Activated naive CD8-positive, alpha-beta T cell treated with anti-CD3 and anti-CD28 coated beads, Interleukin-2, amount 10 ng/mL, durations not matched to agents 7 days and 5 days (primary cell): ENCODE results near the gene TMEM44. TPM values are rescaled to one million over a fixed set of nuclear protein-coding genes. Genes with fewer than 3 reads are reported as not detected.
"Not testable (repeated sequence)": the region's sequence is repeated elsewhere in the genome, so short reads cannot be mapped to it uniquely, and the experiment has no call there.

Source experiments
- ATAC-seq: fragments of 150-1000 bp; cut with Tn5 transposase; one replicate; pipeline ENCODE4 v1.10.0; 2021; ENCODE audit warnings: low read depth, moderate library complexity
- POLR2A ChIA-PET: fragments of 350-600 bp; sonication (Branson Sonifier 250); formaldehyde crosslinking; loops from one replicate; lab custom pipeline; 2021; ENCODE audit warnings: antibody characterized with exemption; lab: Charles Lee
- DNase-seq: peaks from one replicate; pipeline ENCODE4 v3.0.0; 2021
- H3K27ac Mint-ChIP-seq: one replicate; pipeline ENCODE4 v1.8.0; 2022; ENCODE audit warnings: mild to moderate bottlenecking, mixed read lengths
- H3K27me3 Mint-ChIP-seq: one replicate; pipeline ENCODE4 v1.8.0; 2022; ENCODE audit warnings: mild to moderate bottlenecking, moderate library complexity, mixed read lengths
- H3K36me3 Mint-ChIP-seq: one replicate; pipeline ENCODE4 v1.8.0; 2021; ENCODE audit warnings: mild to moderate bottlenecking, mixed read lengths
- H3K4me1 Mint-ChIP-seq: one replicate; pipeline ENCODE4 v1.8.0; 2021; ENCODE audit warnings: mixed read lengths
- H3K4me3 Mint-ChIP-seq: one replicate; pipeline ENCODE4 v1.8.0; 2022; ENCODE audit warnings: mild to moderate bottlenecking, moderate library complexity, mixed read lengths
- H3K9me3 Mint-ChIP-seq: one replicate; pipeline ENCODE4 v1.8.0; 2021; ENCODE audit warnings: mixed read lengths
- total RNA-seq, 2 experiments: library from RNA; stranded (reverse); gene quantifications; one replicate each; pipeline ENCODE4 v1.2.3, GENCODE V29; 2021

TMEM44 gene
- total RNA-seq, 2 experiments from 2014 or later, result 6.3 to 8.1 TPM

- POLR2A ChIA-PET, result no interaction called here
- no peaks in the 10 kb centered on the region for H3K36me3 Mint-ChIP-seq
- DNase-seq (no peak), ATAC-seq (no peak)
- no peak overlapping the region for H3K4me3 Mint-ChIP-seq
- peaks cover 5% of the 10 kb centered on the region for H3K4me1 Mint-ChIP-seq
- no peak overlapping the region for H3K27ac Mint-ChIP-seq
- H3K9me3 Mint-ChIP-seq, result no peaks in the 10 kb centered on the region
- H3K27me3 Mint-ChIP-seq, result peaks cover 8% of the 10 kb centered on the region
Observed at GRCh38 chr3:194559530-194559929, 73.7 kb downstream of the TMEM44 start.

- Mint-ChIP-seq H3K27ac (peak overlapping the region; percentile 74), H3K27me3 (peaks cover 4% of the 10 kb centered on the region), H3K4me3 (peak overlapping the region; percentile 52), H3K9me3 (no peaks in the 10 kb centered on the region), H3K36me3 (no peaks in the 10 kb centered on the region), H3K4me1 (peaks cover 4% of the 10 kb centered on the region)
- POLR2A ChIA-PET, result no interaction called here
- DNase-seq (peak; percentile 32), ATAC-seq (peak; percentile 46)
Observed at GRCh38 chr3:194556086-194557056, 76.8 kb downstream of the TMEM44 start.

- DNase-seq (no peak), ATAC-seq (no peak)
- POLR2A ChIA-PET, result no interaction called here
- peaks cover 4% of the 10 kb centered on the region for H3K4me1 Mint-ChIP-seq
- H3K4me3 Mint-ChIP-seq, result no peak overlapping the region
- peaks cover 2% of the 10 kb centered on the region for H3K27me3 Mint-ChIP-seq
- H3K36me3 Mint-ChIP-seq, result no peaks in the 10 kb centered on the region
- H3K9me3 Mint-ChIP-seq, result no peaks in the 10 kb centered on the region
- H3K27ac Mint-ChIP-seq, result no peak overlapping the region
Observed at GRCh38 chr3:194555175-194556062, 77.8 kb downstream of the TMEM44 start.

- no peak for ATAC-seq
- Mint-ChIP-seq H3K4me1 (peaks cover 4% of the 10 kb centered on the region), H3K36me3 (no peaks in the 10 kb centered on the region), H3K27me3 (no peaks in the 10 kb centered on the region), H3K27ac (no peak overlapping the region), H3K4me3 (no peak overlapping the region), H3K9me3 (no peaks in the 10 kb centered on the region)
- POLR2A ChIA-PET, result no interaction called here
- no peak for DNase-seq
Observed at GRCh38 chr3:194554473-194555123, 78.6 kb downstream of the TMEM44 start.

GRCh38 chr3:194552327-194552949, 80.8 kb downstream of the TMEM44 start:
- ATAC-seq (no peak), DNase-seq (no peak)
- POLR2A ChIA-PET, result no interaction called here
- Mint-ChIP-seq H3K27me3 (no peaks in the 10 kb centered on the region), H3K4me1 (peaks cover 4% of the 10 kb centered on the region), H3K27ac (no peak overlapping the region), H3K9me3 (peaks cover 1% of the 10 kb centered on the region), H3K36me3 (peaks cover under 1% of the 10 kb centered on the region), H3K4me3 (no peak overlapping the region)

- POLR2A ChIA-PET, result no interaction called here
- peaks cover 6% of the 10 kb centered on the region for H3K9me3 Mint-ChIP-seq
- DNase-seq (no peak), ATAC-seq (no peak)
- no peaks in the 10 kb centered on the region for H3K4me1 Mint-ChIP-seq
- H3K4me3 Mint-ChIP-seq, result no peak overlapping the region
- peaks cover 3% of the 10 kb centered on the region for H3K36me3 Mint-ChIP-seq
- no peak overlapping the region for H3K27ac Mint-ChIP-seq
- H3K27me3 Mint-ChIP-seq, result no peaks in the 10 kb centered on the region
Observed at GRCh38 chr3:194549853-194550252, 83.4 kb downstream of the TMEM44 start.

GRCh38 chr3:194548346-194549321, 84.6 kb downstream of the TMEM44 start:
- ATAC-seq (no peak), DNase-seq (no peak)
- Mint-ChIP-seq H3K4me3 (no peak overlapping the region), H3K9me3 (peaks cover 6% of the 10 kb centered on the region), H3K36me3 (peaks cover 3% of the 10 kb centered on the region), H3K27ac (no peak overlapping the region), H3K27me3 (no peaks in the 10 kb centered on the region), H3K4me1 (no peaks in the 10 kb centered on the region)
- POLR2A ChIA-PET, result no interaction called here

- no peak overlapping the region for H3K27ac Mint-ChIP-seq
- no peaks in the 10 kb centered on the region for H3K4me1 Mint-ChIP-seq
Observed at GRCh38 chr3:194547042-194547441, 86.2 kb downstream of the TMEM44 start.

GRCh38 chr3:194545538-194545937, 87.7 kb downstream of the TMEM44 start:
- H3K4me3 Mint-ChIP-seq, H3K4me1 Mint-ChIP-seq, H3K9me3 Mint-ChIP-seq, ATAC-seq, POLR2A ChIA-PET, H3K27me3 Mint-ChIP-seq, H3K36me3 Mint-ChIP-seq, DNase-seq, H3K27ac Mint-ChIP-seq: not testable (repeated sequence)

More at GRCh38 chr3:194547042-194547441, 86.2 kb downstream of the TMEM44 start:
- Mint-ChIP-seq H3K27me3 (no peaks in the 10 kb centered on the region), H3K9me3 (peaks cover 6% of the 10 kb centered on the region), H3K36me3 (peaks cover 3% of the 10 kb centered on the region), H3K4me3 (no peak overlapping the region)
- POLR2A ChIA-PET, result no interaction called here
- no peak for DNase-seq
- ATAC-seq, result no peak

- DNase-seq (no peak), ATAC-seq (no peak)
- Mint-ChIP-seq H3K4me1 (peaks cover 9% of the 10 kb centered on the region), H3K27me3 (no peaks in the 10 kb centered on the region), H3K36me3 (peaks cover 3% of the 10 kb centered on the region), H3K9me3 (peaks cover 6% of the 10 kb centered on the region), H3K27ac (no peak overlapping the region), H3K4me3 (no peak overlapping the region)
- POLR2A ChIA-PET, result no interaction called here
Observed at GRCh38 chr3:194543550-194543949, 89.7 kb downstream of the TMEM44 start.

GRCh38 chr3:194541483-194541882, 91.7 kb downstream of the TMEM44 start:
- H3K27me3 Mint-ChIP-seq, result no peaks in the 10 kb centered on the region
- H3K4me1 Mint-ChIP-seq, result peaks cover 10% of the 10 kb centered on the region
- ATAC-seq, result no peak
- H3K27ac Mint-ChIP-seq, result no peak overlapping the region
- POLR2A ChIA-PET, result no interaction called here
- DNase-seq, result no peak
- no peaks in the 10 kb centered on the region for H3K9me3 Mint-ChIP-seq
- H3K4me3 Mint-ChIP-seq, result no peak overlapping the region
- no peaks in the 10 kb centered on the region for H3K36me3 Mint-ChIP-seq
